Erythroblast (primary cell): ENCODE data around the gene PGGHG.

Experiments
- GATA1 ChIP-seq: IDR thresholded peaks from 2 replicates; pipeline ENCODE4 v1.6.1; 2011; ENCODE audit warnings: low read depth, mild to moderate bottlenecking, control low read depth, low read length, moderate library complexity
- POLR2A ChIP-seq: IDR thresholded peaks from 2 replicates; pipeline ENCODE4 v1.6.1; 2011; ENCODE audit warnings: mild to moderate bottlenecking, low read length

DNA sequence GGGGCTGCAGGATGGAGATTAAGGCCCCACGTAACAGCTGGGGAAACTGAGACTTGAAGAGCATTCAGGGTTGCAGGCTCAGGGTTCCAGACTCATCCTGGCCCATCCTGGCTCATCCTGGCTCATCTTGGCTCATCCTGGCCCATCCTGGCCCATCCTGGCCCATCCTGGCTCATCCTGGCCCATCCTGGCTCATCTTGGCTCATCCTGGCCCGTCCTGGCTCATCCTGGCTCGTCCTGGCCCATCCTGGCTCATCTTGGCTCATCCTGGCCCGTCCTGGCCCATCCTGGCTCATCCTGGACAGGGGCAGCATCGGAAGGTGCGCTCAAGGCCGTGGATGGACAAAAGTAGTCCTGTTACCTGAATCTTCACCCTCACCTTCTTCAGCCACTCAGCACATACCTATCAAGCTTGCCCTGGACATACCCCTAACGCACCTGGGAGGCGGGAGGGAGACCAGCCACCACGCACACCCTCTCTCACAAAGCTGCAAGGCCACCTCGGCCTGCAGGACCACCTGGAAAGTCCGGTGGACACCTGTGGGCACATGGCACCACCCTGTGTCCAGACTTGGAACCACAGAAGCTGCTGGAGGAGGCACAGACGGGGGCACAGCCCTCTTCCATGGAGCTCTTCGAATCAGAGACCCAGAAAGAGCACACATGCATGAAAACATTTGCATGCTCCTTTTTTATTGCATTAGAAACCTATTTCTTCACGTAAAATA is 31.0 kb upstream of the PGGHG start:
- TF ChIP-seq POLR2A = no peak
- no peak for TF ChIP-seq GATA1
